Endothelial cell of umbilical vein (primary cell): ENCODE data around the gene SLC44A4.

Experiments
- CTCF ChIP-seq, 2 donors: IDR thresholded peaks; 1 replicate in 1 of 2; 2 replicates in 1 of 2; pipeline ENCODE4 v1.5.1; 2011; ENCODE audit warnings: low read length in 2 of 2, mild to moderate bottlenecking in 2 of 2, moderate library complexity in 2 of 2, control low read depth in 1 of 2, inconsistent platforms in 1 of 2, low read depth in 1 of 2; ENCODE audit not compliant: insufficient read depth in 1 of 2; ENCODE audit errors: extremely low read depth in 1 of 2
- EZH2 ChIP-seq: IDR thresholded peaks from 2 replicates; pipeline ENCODE4 v1.6.1; 2012; ENCODE audit warnings: borderline replicate concordance, low read depth, mild to moderate bottlenecking, moderate library complexity, low read length, inconsistent platforms; ENCODE audit not compliant: severe bottlenecking
- FOS ChIP-seq: IDR thresholded peaks from 2 replicates; pipeline ENCODE4 v1.6.1; 2011; ENCODE audit warnings: mild to moderate bottlenecking, low read length, moderate library complexity, borderline replicate concordance; ENCODE audit not compliant: insufficient read depth
- GATA2 ChIP-seq: IDR thresholded peaks from 2 replicates; pipeline ENCODE4 v1.7.0; 2011; ENCODE audit warnings: low read depth, mild to moderate bottlenecking, moderate library complexity, mixed read lengths, low read length; ENCODE audit not compliant: insufficient read length, insufficient read depth
- MAX ChIP-seq: IDR thresholded peaks from 2 replicates; pipeline ENCODE4 v1.6.1; 2011; ENCODE audit not compliant: insufficient read depth, insufficient read length
- MYC ChIP-seq: IDR thresholded peaks from one replicate; pipeline ENCODE4 v1.6.1; 2011; ENCODE audit warnings: mild to moderate bottlenecking, low read depth, low read length
- POLR2A ChIP-seq: IDR thresholded peaks from 2 replicates; pipeline ENCODE4 v1.6.1; 2012; ENCODE audit warnings: low read depth, mild to moderate bottlenecking, control low read depth, low read length
- POLR2AphosphoS5 ChIP-seq: IDR thresholded peaks from 2 replicates; pipeline ENCODE4 v1.6.1; 2012; ENCODE audit warnings: low read depth, mild to moderate bottlenecking, control low read depth, low read length, moderate library complexity; ENCODE audit not compliant: insufficient read depth

- TF ChIP-seq CTCF (IDR thresholded peaks at IDR 0.05; ENCODE audit: extremely low read depth in 1 of 2, insufficient read depth in 1 of 2, low read depth in 1 of 2, low read length in 2 of 2) (no peak), POLR2AphosphoS5 (peak; percentile 96), MYC (no peak), MAX (no peak), EZH2 (no peak), POLR2A (peak; percentile 99), FOS (no peak), GATA2 (no peak)
Measured at GRCh38 chr6:31815025-31815838, 63.6 kb downstream of the SLC44A4 start, which contains the start of the genes HSPA1A and HSPA1L.
